Nucleus accumbens (tissue), 56 donors: Measurements from ENCODE around the gene ACBD6.
A peak's percentile ranks its signal among the peaks of the same experiment; 100 is the strongest.

Source experiments
- DNase-seq, 56 donors: peaks; one replicate each; lab custom pipeline; 2025; lab: John Stamatoyannopoulos, UW

Gene ACBD6

GRCh38 chr1:180527101-180527669 is 24.8 kb upstream of the ACBD6 start:
- no peak for DNase-seq

GRCh38 chr1:180525715-180526039 is 23.3 kb upstream of the ACBD6 start:
- DNase-seq, result no peak

GRCh38 chr1:180524915-180525714 is 22.7 kb upstream of the ACBD6 start:
- no peak for DNase-seq

- no peak for DNase-seq
Measured at GRCh38 chr1:180524160-180524914, 22.0 kb upstream of the ACBD6 start.

- DNase-seq, result no peak
Measured at GRCh38 chr1:180522213-180522515, 19.8 kb upstream of the ACBD6 start.

GRCh38 chr1:180521474-180522212 is 19.3 kb upstream of the ACBD6 start:
- DNase-seq, result no peak

GRCh38 chr1:180519846-180520245 is 17.5 kb upstream of the ACBD6 start:
- DNase-seq, result no peak

GRCh38 chr1:180515857-180516388 is 13.5 kb upstream of the ACBD6 start:
- peak in 48 of 56 donors; percentile 4 to 86 (median 39) for DNase-seq

GRCh38 chr1:180515364-180515763 is 13.0 kb upstream of the ACBD6 start:
- DNase-seq, result no peak

GRCh38 chr1:180513531-180513930 is 11.2 kb upstream of the ACBD6 start:
- DNase-seq, result no peak

GRCh38 chr1:180510882-180511281 is 8.5 kb upstream of the ACBD6 start:
- no peak for DNase-seq

- no peak for DNase-seq
Measured at GRCh38 chr1:180508725-180509097, 6.3 kb upstream of the ACBD6 start.

- DNase-seq, result no peak
Measured at GRCh38 chr1:180507795-180508724, 5.7 kb upstream of the ACBD6 start.

GRCh38 chr1:180505732-180506335 is 3.5 kb upstream of the ACBD6 start:
- DNase-seq, result no peak

- no peak for DNase-seq
Measured at GRCh38 chr1:180504186-180504585, 1.8 kb upstream of the ACBD6 start.

GRCh38 chr1:180503280-180503862 is 994 bp upstream of the ACBD6 start:
- DNase-seq, result peak in 1 of 56 donors; percentile 22

GRCh38 chr1:180501865-180502360 is 464 bp downstream of the ACBD6 start:
- peak in 1 of 56 donors; percentile 36 for DNase-seq

- no peak for DNase-seq
Measured at GRCh38 chr1:180500689-180501088, 1.7 kb downstream of the ACBD6 start.

- DNase-seq, result no peak
Measured at GRCh38 chr1:180498594-180498993, 3.8 kb downstream of the ACBD6 start.
